B cell (primary cell): ENCODE results near the gene USH2A.

Experiments
- EZH2 ChIP-seq: IDR thresholded peaks from 2 replicates; pipeline ENCODE4 v1.6.1; 2012; ENCODE audit warnings: borderline replicate concordance, low read depth, mild to moderate bottlenecking, moderate library complexity, low read length; ENCODE audit not compliant: insufficient read depth, poor library complexity, severe bottlenecking
- TF ChIP-seq, protein P1 (sequence below): fragments of 200-600 bp; IDR thresholded peaks from one replicate; pipeline ENCODE4 v1.8.0; 2022; ENCODE audit warnings: antibody characterized with exemption, mild to moderate bottlenecking

DNA sequence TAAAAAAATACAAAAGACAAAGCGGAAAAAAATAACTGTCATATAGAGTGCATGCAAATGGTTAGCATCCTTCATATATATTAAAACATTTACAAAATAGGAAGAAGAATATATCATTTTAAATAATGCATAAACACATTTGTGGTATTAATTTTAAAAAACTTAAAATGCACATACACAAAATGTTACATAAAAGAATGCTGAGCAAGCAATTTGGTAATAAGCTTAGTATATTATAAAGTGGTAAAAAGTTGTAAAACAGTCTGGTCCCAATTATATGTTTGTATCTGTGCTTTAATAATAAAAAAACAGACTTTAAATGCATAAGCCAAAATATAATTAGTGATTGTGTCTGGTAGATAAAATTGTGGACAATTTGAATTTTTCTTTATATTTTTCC, 394.6 kb downstream of the USH2A start:
- no peak for TF ChIP-seq EZH2
- TF ChIP-seq, protein P1, sequence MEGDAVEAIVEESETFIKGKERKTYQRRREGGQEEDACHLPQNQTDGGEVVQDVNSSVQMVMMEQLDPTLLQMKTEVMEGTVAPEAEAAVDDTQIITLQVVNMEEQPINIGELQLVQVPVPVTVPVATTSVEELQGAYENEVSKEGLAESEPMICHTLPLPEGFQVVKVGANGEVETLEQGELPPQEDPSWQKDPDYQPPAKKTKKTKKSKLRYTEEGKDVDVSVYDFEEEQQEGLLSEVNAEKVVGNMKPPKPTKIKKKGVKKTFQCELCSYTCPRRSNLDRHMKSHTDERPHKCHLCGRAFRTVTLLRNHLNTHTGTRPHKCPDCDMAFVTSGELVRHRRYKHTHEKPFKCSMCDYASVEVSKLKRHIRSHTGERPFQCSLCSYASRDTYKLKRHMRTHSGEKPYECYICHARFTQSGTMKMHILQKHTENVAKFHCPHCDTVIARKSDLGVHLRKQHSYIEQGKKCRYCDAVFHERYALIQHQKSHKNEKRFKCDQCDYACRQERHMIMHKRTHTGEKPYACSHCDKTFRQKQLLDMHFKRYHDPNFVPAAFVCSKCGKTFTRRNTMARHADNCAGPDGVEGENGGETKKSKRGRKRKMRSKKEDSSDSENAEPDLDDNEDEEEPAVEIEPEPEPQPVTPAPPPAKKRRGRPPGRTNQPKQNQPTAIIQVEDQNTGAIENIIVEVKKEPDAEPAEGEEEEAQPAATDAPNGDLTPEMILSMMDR, result no peak
